ENCODE measurements around the gene RPL28.

RPL28 gene

DNA sequence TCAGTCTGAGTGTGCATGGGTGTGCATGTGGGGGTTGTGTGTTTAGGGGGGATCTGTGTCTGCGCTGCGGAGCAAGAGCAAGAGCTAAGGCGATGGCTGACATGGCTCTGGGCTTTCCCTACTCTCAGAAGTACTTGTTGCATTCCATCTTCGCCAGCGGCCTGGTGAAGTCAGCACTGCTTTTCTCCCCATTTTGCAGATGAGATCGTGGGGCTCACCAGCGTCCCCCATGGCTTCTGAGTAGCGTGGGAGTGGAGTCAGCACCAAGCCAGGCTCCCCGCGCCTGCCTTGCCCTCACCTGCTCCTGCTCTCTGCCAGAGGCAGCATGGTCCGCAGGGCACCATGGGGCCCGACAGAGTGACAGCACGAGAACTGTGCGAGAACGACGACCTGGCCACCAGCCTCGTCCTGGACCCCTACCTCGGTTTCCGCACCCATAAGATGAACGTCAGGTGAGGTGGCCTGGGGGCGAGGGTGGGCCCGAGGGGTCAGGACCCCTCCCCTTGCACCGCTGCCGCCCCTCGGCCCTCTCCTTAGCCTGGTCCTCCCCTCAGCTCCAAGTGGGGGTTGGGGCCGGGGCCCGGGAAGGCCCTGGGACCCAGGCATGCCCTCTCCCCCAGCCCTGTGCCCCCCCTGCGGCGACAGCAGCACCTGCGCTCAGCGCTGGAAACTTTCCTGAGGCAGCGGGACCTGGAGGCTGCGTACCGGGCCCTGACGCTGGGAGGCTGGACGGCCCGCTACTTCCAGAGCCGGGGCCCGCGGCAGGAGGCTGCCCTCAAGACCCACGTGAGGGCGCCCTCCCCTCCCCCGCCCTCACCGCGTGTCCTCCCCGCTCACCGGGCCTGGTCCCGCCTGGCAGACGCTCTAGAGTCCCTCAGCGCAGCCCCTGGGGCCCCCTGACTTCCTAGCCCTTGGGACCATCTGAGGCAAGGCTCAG lies 43.9 kb upstream of the RPL28 start:
- peak overlapping the region; percentile 6 for H3K4me3 ChIP-seq (ENCODE audit: control insufficient read depth, low read depth, low read length)
- TF ChIP-seq CTCF (conservative IDR thresholded peaks at IDR 0.05; ENCODE audit: control insufficient read depth, insufficient read depth, low read depth, low read length) = no peak
- DNase-seq (ENCODE audit: low read depth) = no peak

DNA sequence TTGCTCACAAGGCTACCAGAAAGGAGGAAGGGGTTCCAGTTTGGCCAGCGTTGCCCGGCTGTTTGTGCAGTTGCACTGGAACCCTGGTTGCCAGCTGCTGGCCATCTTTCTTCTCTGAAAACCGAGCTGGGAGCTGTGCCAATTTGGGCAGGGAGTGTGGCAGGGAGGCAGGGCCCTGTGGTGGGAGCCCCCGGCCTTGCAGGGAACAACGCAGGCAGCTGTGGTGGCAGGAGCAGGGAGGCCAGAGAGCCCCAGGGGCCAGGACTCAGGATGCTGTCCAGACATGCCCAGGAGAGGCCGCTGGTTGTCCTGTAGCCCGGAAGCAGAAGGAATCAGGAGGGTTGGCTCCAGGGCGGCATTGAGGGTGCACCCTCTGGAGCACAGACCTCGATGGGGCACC lies 41.3 kb upstream of the RPL28 start:
- no peak for DNase-seq (ENCODE audit: low read depth)

GRCh38 chr19:55345101-55345817 lies 40.5 kb upstream of the RPL28 start:
- no peak for DNase-seq (ENCODE audit: low read depth)
- H3K4me3 ChIP-seq (ENCODE audit: control insufficient read depth, low read depth, low read length) = no peak overlapping the region
- no peak for TF ChIP-seq CTCF (conservative IDR thresholded peaks at IDR 0.05; ENCODE audit: control insufficient read depth, insufficient read depth, low read depth, low read length)

More for the DNA sequence above, 41.3 kb upstream of the RPL28 start:
- TF ChIP-seq CTCF (conservative IDR thresholded peaks at IDR 0.05; ENCODE audit: control insufficient read depth, insufficient read depth, low read depth, low read length) = no peak
- H3K4me3 ChIP-seq (ENCODE audit: control insufficient read depth, low read depth, low read length) = no peak overlapping the region

GRCh38 chr19:55345818-55346724 lies 39.7 kb upstream of the RPL28 start:
- DNase-seq (ENCODE audit: low read depth) = peak; percentile 80
- TF ChIP-seq CTCF (conservative IDR thresholded peaks at IDR 0.05; ENCODE audit: control insufficient read depth, insufficient read depth, low read depth, low read length) = no peak
- no peak overlapping the region for H3K4me3 ChIP-seq (ENCODE audit: control insufficient read depth, low read depth, low read length)

- TF ChIP-seq CTCF (conservative IDR thresholded peaks at IDR 0.05; ENCODE audit: control insufficient read depth, insufficient read depth, low read depth, low read length) = no peak
- no peak overlapping the region for H3K4me3 ChIP-seq (ENCODE audit: control insufficient read depth, low read depth, low read length)
- peak; percentile 25 for DNase-seq (ENCODE audit: low read depth)
These were observed 38.8 kb upstream of the RPL28 start for GRCh38 chr19:55346725-55347441.

Measured in fibroblast of mammary gland (primary cell).